Cortex of kidney (tissue), 1 donor: ENCODE data around the gene TMEM100.

Experiments
- DNase-seq: peaks from one replicate; lab custom pipeline; 2025; lab: John Stamatoyannopoulos, UW

TMEM100 gene

GRCh38 chr17:55743103-55743679, 20.5 kb upstream of the TMEM100 start:
- DNase-seq: no peak

GRCh38 chr17:55742272-55743102, 19.8 kb upstream of the TMEM100 start:
- no peak for DNase-seq

DNA sequence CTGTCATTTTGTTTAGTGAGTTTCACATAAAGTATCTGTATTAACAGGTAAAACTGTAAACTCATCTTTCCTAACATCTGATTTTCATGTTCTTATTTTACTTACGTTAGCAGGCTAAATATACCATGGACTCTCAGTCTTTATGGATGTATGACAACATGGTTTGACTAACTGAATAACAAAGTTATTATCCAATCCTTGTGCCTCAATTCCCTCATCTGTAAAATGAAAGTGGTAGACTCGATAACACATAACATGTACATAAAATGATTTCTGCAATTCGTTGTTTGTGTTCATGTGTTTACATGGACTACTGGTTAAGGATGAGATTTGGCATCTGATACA, 18.7 kb upstream of the TMEM100 start:
- DNase-seq: no peak

DNA sequence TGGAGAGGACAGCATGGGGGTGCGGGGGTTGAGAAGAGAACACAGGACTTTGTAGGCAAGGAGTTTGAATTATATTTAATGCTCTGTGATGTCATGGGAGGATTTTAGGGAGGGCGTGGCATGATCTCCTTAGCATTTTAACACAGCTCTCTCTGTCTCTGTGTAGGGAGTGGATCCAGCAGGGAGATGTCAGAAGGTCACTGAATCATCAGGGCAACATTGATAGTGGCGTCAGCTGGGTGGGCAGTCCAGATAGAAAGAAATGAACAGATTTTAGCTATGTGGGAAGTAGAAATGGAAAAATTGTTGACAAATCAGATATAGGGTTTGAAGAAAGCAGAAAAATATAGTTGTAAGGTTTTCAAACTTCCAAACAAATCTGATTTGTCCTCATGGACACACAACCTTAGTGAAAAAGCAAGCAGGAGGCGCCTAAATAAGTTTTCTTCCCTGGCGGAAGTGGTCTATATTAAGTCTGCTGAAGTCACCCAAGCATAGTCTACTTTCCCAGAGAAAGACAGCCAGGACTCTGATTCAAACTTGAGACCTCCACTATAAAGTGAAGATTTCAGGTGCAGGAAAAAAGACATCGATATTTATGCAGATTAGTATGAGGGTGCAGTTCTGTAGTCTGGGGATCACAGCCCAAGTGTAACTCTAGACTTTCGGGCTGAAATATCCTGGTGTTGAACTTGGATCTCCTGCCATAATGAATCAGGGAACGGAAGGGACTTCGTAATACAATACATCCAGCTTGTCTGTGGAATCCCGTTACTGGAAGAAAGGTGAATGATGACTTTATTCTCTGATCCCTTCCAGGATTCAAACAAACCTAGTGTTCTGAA, 18.1 kb upstream of the TMEM100 start:
- no peak for DNase-seq

DNA sequence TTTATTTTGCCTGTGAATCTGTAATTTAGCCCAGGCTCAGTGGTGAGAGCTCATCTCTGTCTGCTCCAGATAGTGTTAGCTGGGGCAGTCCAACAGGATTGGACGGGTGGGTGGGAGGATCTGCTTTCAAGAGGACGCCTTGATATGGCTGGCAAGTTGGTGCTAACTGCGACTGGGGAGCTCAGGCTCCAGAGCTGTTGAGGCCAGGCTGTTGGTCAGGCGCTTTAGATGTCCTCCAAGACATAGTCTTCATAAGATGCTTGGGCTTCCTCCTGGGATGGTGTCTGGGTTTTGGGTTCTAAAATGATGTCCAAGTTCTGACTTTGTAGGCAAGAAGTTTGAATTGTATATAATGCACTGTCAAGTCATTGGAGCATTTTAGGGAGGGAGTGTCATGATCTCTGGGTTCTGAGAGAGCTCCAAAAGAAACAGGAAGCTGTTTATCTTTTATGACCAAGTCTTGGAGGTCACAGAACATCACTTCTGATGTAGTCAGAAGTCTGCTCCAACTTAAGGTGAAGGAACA, 15.4 kb upstream of the TMEM100 start:
- DNase-seq: no peak

DNA sequence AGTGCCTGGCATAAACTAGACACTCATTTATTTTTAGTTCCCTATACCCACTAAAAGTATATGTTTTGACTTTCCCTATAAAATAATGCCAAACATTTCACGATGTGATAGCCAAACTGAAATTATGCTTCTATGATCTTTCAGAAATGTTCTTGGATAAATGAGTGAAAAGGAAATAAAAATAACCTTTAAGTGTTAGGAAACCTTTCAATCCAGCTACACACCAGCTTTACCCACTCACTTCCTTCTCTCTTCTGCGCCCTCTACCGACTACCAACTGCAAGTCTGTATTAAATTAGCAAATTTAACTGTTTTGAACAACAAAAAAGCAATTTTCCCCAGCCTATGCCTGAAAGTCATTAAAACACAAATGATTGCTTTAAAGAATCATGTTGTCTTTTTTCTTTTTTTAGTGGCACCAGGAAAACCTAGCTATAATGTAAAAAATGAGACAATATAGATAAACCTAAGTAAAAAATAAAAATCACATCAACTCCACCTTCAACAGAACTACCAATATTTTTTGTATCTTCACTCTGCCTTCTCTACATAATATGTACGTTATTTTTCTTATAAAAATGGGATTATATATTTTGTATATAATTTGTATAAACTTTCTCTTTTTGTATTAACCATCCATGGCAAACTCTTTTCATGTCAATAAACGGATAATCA, 13.2 kb upstream of the TMEM100 start:
- DNase-seq: no peak

DNA sequence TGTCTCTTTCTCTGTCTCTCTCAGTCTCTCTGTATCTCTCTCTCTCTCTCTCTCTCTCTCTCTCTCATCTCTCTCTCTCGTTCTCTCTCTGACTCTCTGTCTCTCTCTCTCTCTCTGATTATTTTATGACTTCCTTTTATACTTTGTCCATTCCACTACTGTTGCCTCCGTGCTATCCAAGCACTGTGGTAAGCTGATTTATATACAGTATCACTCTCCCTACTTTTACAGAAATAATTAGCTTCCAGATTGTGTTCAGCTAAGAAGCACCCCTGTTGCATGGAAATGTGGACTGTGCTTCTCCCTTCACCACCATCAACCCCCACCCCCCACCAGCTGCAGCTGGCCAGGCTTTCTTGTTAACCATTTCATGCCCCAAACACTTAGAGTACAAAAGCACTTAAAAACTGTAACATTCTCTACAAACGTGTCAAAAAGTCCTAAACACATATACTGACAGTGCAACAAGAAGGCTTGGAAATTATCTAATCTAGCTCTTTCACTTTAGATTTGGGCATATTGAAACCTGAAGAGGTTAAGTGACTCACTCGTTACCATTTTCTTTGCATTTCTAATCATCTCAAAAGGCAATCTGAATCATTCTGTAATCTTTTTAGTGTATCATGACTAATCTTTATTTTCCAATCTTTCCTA, 11.6 kb upstream of the TMEM100 start:
- no peak for DNase-seq

- DNase-seq: no peak
These were observed 9.1 kb upstream of the TMEM100 start for GRCh38 chr17:55731586-55732250.

DNA sequence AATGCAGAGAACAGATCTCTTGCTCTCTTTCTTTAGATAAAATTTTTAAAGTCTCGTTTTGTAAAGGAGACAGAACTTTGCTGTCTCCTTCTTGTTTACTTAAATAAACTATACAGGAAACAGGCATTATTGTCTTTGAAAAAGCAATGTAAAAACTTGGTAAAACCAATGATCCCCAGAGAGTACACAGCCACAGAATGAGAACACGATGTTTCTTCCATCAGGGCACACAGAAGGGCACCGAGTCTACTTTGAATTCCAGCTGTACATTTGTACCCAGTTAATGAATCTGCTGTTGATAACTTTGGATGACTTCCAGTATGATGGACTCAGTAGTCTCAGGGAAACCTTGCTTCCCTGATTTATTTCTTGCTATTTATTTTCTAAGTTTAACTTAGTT, 8.1 kb upstream of the TMEM100 start:
- DNase-seq: no peak

DNA sequence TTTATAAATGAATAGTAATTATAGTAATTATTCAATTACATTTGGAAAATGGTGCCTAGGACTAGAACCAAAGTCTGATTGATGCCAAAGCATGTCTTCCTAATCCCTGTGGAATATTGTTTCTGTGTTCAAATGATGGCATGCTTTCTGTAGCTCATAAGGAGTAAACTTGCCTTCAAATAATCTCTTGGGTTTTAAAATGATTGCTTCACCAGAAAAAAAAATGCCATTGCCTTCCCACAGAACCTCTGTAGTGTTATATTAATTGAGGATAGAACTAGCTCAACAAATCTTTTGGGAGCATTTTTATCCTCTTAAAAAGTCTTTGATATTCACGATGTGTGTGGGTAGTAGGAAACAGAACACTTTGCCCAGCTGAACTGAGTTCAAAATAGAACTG, 7.7 kb upstream of the TMEM100 start:
- DNase-seq: no peak

DNA sequence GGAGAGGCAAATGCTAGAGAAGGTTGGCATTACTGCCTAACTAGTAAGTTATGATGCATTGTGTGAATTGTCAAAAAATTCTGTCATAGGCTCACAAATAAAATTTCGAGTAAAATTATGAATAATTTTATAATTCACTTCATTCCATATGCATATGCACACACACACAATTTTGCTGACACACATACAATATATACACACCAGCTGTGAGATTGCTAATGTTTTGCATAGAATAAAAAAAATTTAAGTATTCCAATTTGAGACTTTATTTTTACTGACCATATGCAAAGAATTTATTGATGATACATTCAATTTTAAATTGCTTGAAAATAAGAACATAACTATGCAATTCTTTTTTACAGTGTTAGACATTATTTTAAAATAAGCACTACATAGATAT, 6.8 kb upstream of the TMEM100 start:
- DNase-seq: no peak

DNA sequence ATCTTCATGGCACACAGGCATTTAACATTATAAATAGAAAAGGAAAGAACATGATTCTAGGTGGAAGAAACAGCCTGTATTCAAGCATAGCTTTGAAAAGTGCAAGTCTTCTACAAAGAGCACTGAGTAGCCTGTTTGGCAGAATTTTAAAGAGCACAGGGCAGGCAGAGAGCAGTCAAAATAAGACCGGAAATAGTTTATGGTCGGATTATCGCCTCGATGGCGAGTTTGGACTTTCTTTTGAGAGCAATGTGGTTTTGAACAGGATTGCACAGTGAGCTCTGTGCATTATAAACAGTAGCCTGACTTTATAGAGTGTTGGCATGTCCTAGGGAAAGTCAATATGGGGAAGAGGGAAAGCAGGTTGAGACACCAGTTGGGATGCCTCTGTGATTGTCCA, 6.2 kb upstream of the TMEM100 start:
- DNase-seq: no peak

GRCh38 chr17:55728361-55728760, 5.7 kb upstream of the TMEM100 start:
- no peak for DNase-seq

DNA sequence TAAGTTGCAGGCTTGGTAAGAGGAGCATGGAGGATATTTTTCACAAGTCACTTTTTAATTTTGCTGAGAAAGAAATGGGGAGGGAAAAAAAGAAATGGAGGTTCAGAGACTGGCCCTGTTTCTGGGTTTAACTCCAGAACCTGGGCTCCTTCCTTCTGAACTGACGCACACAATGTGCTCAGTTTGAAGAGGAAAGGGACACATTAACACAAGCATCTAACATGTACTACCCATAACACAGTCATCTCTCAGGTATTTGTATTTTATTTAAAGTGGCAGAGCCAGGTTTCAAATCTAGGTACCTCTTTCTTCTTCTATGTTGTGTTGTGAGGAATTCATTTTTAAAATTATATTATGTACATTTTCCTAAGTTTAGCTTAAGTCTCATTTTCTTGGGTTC, 5.3 kb upstream of the TMEM100 start:
- DNase-seq: no peak

DNA sequence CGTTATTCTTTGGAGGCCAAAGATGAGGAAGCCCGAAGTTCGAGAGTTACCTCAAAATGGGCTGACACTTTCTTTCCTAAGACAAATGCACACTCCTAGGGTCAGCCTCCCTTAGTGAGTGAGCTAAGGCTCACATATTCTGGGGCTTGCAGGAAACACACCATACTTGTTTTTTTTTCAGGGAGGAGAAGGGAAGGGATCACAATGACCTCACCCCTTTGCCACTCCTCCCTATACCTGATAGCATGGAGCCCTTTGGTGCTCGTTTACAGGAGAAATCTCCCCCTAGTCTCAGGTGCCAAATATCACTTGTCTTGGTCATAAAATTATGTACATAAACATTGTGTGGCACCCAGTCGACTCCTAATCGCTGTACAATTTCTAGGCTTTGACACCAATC, 4.6 kb upstream of the TMEM100 start:
- no peak for DNase-seq

DNA sequence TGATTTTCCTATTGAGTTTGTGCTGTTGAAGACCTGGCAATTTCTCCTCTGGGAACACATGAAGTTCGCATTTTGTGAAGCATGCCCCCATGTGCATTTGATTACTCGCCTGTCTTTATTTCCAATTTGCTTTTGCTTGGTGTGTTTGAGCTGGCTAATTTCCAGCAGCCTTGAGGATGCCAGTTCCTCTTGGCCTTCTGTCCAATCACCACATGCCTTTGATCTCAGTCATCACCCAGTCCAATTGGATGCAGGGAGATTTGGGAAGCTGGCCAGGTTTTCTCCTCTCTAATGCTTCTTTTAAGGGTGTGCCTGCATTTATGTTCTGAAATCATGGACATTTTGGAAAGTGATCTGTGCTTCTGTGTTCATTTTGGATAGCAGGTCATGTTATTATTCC, 3.8 kb upstream of the TMEM100 start:
- DNase-seq: no peak

GRCh38 chr17:55723488-55723848, 804 bp upstream of the TMEM100 start:
- no peak for DNase-seq

DNA sequence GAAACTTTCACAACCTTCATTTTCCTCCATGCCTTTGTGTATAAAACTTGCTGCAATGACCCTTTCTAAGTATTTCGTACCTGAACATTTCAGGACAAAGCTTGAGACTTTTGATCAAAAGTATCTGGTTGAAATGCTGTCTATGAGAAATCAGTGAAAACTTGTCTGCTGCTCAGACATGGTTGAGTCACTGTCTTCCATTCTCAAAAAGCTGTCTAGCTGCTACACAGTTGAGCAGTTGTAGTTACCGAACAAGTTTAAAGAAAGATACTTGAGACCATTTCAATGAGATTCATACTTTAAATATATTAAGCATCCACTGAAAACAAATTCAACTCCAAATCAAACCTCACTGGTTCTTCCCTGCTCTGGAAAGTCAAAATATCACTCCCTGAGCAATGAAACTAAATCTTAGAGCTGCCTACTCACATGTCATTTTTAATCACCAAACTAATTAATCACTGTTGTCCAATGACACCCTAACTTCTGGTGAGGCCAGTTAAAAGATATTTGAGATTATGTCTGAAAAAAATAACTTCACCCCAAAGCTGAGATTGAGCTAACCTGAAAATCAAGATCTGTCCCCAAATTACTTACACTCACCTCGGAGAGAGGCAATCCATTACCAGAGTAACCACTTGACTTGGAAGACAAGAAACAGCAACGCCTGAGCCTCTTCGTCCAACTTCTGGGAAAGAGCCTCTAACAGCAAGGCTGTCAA, 488 bp downstream of the TMEM100 start:
- DNase-seq: no peak

GRCh38 chr17:55720919-55721836, 1.5 kb downstream of the TMEM100 start:
- no peak for DNase-seq
